ENCODE results near the gene FOXC1.

FOXC1 gene

DNA sequence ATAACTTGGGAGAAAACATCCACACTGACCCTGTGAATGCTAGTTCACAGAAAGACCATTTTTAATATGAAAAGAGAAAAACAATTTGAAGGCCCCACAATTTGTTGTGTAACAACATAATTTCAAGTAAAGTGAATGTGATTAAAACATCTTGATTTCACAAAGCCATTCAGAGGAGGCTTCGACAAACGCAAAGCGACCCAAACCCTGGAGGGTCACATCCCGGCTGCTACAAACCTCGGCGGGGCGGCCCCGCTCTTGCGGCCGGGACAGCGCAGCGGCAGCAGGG lies 14.0 kb downstream of the FOXC1 start:
- no peak for DNase-seq (ENCODE audit: low read depth in 2 of 2)

DNA sequence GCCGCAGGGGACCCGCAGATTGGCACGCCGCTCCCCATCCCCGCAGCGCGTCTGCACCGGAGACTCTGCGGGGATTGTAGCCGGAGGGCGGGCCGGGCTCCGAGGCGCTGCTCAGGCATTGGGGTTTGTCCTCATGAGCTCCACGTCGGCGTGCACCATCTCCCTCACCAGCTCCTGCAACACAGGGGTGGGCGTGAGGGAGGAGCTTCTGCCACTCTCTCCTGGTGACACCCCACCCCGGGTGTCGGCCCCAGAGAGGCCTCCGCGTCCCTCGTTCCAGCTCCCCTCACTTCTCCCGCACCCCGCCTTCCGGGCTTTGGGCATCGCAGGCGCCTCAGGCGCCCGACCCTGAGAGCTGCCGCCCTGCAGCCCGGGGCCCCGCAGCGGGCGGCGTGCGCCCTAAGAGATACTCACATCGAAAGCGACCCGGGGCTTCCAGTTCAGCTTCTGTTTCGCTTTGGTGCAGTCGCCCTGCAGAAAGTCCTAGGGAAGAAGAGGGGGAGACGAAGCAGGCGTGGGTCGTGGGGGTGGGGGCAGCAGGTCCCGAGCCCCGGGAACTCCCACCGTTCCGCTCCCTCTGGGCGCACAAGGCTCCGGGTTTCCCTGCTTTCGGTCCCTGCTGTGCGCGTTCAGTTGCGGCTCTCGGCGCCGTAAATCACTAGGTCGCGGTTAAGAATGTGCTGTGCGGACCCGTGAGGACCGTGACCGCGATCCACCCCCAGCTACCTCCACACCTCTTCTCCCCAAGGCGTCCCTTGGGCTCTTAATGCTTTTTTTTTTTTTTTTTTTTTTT lies 14.5 kb downstream of the FOXC1 start:
- DNase-seq (ENCODE audit: low read depth in 2 of 2): no peak

DNA sequence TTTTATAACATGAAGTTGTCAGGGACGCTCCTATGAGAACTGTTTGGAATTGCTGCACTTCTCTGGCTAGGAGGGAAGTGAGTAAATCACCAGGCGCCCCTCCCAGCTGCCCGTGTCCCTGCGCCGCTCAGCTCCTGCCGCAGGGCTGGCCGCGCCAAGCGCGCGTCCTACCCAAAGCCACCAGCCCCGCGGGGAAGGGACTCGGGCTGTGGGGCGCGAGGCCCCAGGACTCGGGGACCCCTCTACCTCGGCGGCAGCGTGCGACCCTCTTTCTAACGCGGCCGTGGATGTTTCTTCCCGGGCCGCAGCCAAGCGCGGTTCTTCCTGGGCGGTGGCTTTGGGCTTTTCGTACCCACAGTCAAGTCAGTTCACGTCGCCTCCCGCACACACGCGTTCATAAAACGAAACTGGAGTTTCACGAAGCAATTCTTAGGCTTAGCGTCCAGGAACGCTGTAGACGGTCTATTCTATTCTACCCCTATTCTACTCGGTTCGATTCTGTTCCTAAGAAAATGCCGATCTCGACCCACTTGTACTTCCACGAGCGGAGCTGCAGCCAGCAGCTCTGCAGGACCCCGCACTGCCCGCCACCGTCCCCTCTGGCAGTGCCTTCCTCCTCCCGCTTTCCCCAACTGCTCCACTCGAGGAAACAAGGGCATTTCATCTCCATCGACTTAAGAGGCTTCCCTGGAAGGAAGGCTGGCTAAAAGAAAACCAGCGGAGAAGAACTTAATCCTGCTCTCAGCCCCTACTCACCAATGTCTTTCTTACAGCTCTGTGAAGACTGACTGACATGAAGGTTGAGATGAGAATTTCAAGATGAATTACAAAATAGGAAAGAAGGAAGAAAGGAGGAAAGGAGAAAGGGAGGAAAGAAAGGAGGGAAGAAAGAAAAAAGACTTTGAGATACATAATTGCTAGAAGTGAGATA lies 15.4 kb downstream of the FOXC1 start:
- no peak for DNase-seq (ENCODE audit: low read depth in 2 of 2)

DNA sequence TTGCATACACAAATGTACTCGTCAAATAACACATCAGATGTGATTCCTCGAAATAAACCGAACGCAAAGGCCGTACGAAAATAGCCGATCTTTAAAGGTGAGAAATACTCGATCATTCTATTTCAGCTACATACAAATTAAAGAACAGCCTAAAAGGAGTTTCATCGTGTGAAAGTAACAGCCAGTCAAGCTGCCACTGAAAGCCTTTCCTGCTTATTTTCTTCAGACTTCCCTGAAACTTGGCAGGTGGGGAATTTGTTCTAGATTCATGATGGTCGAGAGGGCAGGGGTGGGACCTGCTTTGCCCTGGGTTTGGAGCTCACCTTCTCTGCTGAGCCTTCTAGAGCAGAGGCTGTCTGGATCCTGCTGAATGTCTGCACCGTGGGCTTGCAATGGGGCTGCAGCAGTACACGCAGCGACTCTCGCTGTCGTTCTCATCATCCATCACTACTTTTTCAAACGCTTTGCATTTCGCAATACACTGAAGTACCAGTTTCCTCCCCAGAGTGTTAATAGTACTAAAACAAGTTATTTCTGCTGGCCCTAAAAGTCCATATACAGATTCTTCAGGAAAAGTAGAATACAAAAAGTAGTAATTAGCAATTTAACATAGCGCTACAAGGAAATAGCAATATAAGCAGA lies 16.2 kb downstream of the FOXC1 start:
- DNase-seq (ENCODE audit: low read depth in 2 of 2): no peak

DNA sequence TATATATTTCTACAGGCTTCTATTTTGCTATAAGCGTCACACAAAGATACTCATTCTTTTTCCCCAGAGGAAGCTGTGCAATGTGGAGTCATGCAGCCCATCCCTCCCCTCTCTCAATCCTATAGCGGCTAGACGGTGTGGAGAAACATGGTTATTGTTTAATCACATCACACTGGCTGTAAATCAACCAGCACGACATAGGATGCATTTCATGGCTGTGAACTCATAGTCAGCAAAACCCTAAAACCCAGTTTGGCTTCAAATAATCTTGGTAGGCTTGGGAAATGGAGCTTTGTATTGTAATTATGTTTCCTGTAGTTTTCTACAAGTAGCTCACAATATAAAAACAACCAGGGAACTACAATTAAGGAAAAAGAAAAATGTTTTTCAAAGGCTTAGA lies 16.8 kb downstream of the FOXC1 start:
- no peak for DNase-seq (ENCODE audit: low read depth in 2 of 2)

DNA sequence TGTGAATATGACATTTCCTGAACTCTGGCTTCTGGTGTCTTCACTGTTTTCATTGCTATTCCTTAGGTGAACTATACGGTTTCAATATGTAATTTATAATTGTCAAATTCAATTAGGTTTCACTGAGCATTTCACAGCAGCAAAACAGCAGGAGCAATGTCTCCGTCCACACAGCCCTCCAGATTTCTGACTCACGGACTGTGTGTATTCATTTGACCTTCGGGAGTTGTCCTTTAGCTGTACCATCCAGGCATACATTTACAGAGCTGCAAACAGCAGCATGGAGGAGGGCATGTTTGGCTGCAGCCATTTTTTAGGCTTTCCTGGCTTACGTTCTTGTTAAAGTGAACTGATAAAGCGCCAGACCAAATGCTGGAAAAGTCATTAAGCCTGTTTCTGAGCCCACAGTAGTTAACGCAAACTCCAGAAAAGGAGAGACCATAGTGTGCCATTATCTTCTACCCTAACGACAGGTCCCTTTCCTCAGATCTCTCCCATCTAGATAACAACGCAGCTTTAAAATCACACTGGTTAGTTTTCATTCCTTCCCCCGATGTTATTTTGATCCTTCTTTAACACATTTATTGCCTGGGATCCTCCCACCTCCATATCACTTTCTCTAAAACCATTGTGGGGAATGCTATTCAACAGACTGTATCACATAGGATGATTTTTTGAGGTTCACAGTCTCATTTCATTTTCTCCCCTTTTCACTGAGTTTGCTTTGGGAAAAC lies 18.3 kb downstream of the FOXC1 start:
- no peak for DNase-seq (ENCODE audit: low read depth in 2 of 2)

DNA sequence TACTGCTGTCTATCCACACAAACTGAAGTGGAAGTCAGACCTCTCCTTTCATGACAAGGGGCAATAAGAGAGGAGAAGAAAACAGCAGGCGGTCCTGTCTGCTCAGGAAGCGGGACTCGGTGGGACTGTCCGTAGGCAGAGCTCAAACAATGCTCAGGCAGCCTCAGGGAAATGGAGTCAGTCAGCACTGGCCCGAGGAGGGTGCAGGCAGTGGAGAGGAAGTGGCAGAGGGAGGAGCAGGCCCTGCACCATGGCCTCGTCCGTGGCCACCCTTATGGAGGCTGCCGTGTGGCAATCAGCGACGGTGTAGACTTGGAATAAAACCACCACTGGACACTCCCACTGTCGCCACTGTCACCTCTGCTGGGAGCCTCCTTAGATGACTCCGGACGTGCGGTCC lies 19.6 kb downstream of the FOXC1 start:
- DNase-seq (ENCODE audit: low read depth in 2 of 2): no peak

DNA sequence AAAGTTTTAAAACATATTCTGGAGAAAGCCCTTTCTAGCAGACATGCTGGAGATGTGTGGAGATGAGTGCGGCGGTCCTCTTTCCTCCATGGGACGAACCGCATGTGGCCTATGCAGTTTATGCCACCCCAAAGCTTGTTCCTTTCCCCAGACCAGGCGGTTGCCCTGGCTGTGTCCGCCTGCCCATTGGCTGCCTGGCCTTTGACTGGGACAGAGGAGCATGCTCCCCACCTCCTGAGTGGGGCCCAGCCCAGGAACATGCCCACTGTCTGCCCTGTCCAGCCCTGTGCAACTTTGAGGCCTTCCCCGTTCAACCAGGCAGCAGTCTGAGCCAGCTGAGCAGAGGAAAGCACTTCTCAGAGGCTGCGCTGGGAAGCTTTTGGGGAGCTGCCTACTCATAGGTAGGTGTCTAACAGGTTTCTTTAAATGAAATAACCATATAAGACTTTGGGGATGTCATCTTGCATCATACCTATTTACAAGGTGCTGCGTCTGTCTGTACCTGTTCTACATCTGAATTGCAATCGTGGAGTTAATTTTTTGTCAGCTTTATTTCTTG lies 20.6 kb downstream of the FOXC1 start:
- DNase-seq (ENCODE audit: low read depth in 2 of 2): no peak

DNA sequence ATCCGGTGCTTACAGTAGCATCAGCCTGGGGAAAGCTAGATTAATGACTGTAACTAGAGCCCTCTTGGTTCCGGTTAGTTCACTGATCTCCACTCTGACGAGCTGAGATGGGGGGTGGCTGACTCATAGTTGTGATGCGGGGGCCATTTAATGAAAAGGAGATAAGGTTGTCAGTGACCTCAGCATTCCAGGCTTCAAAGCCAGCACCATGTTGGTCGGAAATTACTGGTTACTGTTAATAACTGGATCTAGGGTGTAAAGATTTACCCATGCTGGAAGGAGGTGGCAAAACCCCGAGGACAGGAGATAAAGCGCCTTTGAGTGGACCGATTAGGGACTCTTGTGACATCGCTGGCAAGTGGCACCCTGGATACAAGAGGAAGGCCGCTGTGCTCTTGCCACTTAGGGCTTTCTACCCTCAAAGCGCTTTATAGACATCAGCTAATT lies 21.1 kb downstream of the FOXC1 start:
- DNase-seq (ENCODE audit: low read depth in 2 of 2): no peak

DNA sequence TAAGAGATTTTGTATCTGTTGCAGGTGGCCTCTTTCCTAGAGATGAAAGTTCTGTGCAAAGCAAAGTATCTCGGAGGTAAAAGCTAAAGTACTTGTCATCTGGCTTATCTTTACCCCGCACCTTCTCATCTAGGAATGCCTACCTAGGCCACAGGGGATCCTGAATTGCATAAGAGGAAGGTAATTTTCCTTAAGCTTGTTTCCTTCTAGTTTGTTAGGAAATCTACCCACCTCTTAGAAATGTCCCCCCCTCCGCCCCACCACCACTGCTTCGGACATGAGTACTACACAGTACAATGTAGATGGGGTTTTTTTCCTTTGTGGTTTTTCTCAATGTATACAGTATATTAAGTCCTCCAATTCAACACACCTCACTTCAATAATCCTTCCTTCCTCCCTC lies 21.5 kb downstream of the FOXC1 start:
- DNase-seq (ENCODE audit: low read depth in 2 of 2): no peak

DNA sequence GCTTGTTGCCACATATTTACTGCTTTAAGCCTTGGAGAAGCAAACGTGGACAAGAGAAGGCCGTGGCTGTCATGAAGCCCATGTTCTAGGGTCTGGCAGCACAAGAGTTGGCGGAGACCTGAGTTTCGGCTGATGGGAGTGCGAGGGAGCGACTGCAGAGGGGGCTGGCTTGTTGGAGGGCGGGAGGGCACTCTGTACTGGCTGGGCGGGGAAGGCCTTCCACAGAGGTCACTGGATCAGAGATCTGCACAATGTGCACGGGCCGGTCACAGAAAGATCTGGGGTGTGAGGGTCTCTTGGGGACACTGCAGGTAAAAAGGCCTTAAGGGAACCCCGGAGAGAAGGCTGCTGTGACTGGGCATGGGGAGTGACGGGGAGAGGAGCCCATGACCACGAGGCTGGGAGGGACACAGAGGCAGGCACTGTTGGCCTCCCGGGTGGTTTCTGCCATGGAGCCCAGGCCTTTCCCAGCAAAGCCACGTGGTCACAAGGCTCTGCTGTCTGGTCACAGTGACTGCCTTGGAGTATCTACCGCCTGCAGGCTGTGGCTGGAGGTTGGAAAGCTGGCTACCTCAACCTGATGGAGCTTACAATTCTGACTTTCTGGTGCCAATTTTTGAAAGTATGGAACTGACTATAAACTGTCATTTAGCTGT lies 23.8 kb downstream of the FOXC1 start:
- DNase-seq (ENCODE audit: low read depth in 2 of 2): no peak

DNA sequence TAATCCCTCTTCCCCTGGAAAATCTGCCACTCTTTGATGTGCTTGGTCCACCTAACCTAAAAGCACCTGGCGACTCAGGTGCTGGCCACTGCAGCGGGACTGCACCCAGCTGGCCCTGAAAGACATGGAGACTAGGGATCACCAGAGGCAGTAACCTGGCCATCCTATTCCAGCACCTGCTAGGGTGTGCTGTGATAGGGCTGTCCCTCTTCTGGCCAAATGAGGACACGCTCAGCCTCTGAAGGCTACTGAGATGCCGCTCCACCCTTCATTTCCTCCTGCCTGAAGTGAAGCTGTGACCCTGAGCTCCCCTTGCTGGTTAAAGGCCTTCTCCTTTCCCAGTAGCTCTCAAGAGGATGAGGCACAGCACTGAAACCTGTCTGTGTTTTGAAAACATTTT lies 24.4 kb downstream of the FOXC1 start:
- DNase-seq (ENCODE audit: low read depth in 2 of 2): no peak

DNA sequence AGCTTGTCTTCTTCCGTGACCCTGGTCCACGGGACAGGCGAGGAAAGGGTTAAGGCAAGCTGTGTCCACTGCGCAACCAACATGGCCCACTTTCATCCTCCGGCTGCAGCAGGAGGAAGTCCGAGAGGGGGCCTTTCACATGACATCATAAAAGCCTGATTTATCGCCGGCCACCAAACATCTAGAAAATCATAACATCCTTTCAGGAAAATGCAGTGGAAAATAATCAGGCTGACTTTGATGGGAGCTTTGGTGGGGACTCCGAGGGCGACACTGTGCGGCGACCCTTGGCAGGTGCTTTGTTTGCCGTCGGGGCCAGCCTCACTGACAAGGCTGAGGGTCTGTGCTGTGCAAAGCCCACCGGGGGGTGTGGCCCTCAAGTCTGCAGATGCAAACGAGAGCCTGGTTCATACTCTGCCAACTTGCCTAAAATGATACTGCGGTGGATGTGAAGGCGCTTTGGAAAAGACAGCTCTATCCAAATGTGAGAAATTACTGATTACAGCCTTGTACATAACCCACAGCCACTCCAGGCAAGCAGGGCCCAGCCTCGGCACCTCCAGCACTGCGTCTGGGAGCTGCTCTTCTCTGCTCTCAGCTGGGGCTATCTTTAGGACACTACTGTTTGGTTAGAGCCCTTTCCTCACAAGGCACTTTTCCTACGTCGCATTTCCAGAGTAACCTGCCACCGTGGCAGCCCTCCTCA lies 25.7 kb downstream of the FOXC1 start:
- no peak for DNase-seq (ENCODE audit: low read depth in 2 of 2)

DNA sequence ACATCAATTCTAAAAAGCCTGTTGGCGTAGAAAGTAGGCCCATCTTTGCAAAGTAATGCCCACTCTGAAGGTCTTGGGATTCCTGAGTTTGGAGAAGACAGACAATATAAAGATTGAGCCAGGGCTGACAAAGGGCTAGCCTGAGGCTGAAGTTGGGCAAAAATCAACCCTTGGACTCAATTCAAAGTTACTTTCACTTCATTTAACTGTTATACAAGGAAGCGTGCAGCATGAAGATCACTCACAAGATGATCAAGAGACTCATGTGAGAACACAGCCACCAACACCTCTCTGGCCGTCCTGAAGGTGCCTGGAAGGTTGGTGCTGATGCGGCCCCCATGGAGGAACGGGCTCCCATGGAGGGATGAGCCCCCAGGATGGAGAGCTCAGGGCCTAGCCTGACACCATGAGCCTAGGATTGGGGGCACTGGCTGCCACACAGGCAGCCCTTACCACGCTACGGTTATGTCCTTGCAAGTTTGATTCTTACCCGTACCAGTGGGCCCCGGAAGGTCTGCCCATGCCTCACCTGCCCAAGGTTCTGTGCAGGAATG lies 26.6 kb downstream of the FOXC1 start:
- no peak for DNase-seq (ENCODE audit: low read depth in 2 of 2)

DNA sequence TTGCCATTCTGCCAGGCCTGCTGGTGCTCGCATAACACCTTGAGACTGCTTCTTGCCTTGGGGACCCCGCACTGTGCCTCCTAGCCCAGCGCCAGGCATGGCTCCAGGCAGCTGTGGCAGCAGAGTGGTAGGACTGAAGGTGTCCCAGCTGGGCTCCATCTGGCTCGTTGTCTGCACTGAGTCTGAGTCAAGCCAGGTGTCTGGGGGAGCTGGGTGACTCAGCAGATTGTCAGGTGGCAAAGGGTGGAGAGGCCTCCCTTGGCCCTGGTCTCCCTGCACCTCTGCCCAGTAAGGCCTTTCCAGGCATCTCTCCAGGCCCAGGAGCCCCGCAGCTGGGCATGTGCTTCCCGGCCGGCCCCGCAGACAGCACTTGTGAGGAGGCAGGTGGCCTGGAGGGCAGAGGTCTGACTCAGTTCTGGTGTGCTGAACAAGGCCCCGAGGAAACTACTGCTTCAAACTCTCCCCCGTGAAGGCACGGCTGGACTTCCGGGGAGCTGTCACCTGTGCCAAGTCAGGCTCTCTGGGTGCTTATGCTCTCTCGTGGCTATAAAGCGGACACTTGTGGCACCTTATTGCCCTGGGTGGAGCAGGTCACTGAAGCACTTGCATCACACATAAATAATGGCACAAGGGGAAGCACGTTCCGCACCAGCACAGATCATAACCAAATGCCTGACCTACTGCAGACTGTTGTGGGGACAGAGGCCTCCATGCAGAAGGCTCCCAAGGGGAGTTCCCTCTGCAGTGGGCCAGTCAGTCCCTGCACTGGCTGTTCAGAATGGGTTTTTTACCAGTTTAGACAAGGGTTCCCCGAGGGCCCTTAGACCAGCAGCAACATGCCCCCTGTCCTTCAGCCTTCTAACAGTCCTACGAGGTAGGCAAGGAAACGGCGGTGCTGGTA lies 27.5 kb downstream of the FOXC1 start:
- DNase-seq (ENCODE audit: low read depth in 2 of 2): no peak

DNA sequence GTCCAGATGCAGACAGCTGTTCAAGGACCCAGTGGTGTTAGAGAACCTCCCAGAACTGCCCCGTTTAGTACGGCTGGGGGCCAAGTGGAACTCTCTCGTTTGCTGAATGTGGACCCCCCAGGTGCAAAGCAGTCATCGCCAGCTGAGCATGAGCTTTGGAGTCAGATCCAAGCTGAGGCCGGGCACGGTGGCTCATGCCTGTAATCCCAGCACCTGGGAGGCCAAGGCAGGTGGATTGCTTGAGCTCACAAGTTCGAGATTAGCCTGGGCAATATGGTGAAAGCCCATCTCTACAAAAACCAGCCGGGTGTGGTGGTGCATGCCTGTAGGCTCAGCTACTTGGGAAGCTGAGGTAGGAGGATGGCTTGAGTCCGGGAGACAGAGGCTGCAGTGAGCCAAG lies 29.7 kb downstream of the FOXC1 start:
- DNase-seq (ENCODE audit: low read depth in 2 of 2): no peak

DNA sequence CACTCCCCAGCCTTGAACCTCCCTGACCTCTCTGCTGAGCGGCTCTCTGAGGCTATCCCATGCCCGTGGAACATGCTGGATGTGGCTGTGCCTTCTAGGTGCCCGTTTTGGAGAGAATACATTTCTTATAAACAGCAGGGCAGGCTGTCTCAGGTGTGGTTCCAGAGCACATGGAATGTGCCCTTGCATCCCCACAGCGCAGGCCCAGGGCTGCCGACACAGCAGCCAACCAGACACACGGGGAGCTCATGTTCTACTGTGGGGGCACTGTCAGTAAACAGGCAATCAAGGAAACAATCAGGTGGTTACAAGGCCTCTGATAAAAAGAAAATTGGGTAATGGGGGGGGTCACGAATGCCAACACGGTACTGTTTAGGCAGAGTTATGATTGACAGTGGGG lies 30.8 kb downstream of the FOXC1 start:
- DNase-seq (ENCODE audit: low read depth in 2 of 2): no peak

DNA sequence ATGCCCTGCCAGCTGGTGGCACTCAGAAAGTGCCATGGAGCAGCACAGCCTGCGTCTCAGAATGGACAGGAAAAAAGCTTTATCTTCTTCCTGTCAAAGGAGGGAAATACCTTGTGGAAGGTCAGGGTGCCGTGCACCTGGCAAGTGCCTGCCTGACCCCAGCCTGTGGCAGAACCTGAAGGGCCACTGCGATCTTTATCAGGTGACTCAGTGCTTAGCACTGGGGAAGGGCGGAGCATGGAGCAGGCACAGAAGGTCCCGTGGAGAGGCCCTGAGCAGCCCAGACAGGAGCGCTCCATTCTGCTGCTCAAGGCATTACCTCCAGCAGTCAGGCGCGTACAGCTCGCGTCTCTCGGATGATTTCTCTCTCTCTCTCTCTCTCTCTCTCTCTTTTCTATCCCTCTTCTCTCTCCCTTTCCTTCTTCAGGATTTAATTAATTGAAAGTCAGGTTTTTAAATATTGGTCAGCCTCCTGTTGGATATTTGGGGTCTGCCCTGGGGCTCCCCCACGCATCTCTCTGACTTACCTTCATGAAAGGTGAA lies 31.7 kb downstream of the FOXC1 start:
- no peak for DNase-seq (ENCODE audit: low read depth in 2 of 2)

DNA sequence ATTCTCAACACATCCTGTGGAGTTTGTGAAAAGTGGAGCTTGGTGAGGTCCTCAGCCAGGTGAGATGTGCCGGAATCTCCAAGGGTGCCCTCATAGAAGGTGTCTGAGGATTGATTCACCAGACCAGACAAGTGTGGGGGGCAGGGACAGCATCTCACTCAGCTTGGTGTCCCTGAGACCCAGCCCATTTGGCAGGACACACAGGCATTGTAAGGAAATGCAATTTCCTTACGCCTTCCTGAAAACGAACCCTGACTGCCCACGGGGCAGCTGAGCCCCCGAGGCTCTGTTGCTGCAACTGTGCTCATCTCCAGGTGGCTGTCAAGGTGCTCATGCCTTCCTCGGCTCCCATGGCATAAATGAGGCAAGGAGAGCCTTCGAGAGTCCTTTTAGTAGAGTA lies 33.4 kb downstream of the FOXC1 start:
- DNase-seq (ENCODE audit: low read depth in 2 of 2): no peak

Measured in stimulated activated CD4-positive, alpha-beta T cell treated with anti-CD3 and anti-CD28 coated beads, Interleukin-4, amount 100 ng/mL, for 48 hours (primary cell).